ENCODE results near the gene SUGCT.

SUGCT gene

DNA sequence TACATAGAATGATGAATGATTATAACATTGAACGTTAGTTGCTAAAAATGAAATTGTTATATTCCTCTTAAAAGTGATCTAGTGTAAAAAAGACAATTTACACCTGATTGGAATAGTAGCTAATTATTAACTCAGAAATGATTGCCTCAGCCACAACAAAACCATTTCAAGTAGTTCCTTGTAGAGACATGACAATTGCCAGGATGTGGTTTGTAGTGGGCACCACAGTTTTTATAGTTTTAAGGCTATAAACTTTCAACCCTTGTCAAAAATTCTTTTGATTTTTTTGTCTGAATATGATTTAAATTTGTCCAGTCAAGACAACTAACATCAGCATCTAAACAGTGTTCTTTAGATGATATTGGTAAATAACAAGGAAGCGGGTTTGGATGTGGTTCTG is 145.2 kb downstream of the SUGCT start:
- CTCF ChIA-PET = no interaction called here
- TF ChIP-seq, protein P1, sequence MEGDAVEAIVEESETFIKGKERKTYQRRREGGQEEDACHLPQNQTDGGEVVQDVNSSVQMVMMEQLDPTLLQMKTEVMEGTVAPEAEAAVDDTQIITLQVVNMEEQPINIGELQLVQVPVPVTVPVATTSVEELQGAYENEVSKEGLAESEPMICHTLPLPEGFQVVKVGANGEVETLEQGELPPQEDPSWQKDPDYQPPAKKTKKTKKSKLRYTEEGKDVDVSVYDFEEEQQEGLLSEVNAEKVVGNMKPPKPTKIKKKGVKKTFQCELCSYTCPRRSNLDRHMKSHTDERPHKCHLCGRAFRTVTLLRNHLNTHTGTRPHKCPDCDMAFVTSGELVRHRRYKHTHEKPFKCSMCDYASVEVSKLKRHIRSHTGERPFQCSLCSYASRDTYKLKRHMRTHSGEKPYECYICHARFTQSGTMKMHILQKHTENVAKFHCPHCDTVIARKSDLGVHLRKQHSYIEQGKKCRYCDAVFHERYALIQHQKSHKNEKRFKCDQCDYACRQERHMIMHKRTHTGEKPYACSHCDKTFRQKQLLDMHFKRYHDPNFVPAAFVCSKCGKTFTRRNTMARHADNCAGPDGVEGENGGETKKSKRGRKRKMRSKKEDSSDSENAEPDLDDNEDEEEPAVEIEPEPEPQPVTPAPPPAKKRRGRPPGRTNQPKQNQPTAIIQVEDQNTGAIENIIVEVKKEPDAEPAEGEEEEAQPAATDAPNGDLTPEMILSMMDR (IDR thresholded peaks at IDR 0.05; ENCODE audit: control extremely low read depth, extremely low read depth, low read depth, missing control alignments) = no peak
- no peak for DNase-seq (ENCODE audit: extremely low spot score)
- POLR2A ChIA-PET = no interaction called here

DNA sequence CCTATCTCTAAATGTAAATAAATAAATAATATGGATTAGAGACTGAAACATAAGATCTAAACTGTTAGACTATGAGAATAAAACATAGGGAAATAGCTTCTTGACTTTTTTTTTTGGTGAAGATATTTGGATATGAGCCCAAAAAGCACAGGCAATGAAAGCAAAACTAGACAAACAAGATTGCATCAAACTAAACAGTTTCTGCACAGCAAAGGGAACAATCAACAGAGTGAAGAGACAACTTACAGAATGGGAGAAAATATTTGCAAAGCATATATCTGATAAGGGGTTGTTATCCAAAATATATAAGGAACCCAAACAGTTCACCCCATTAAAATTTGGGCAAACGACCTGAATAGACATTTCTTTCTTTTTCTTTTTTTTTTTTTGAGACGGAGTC is 148.1 kb downstream of the SUGCT start:
- CTCF ChIA-PET = no interaction called here
- no peak for DNase-seq (ENCODE audit: extremely low spot score)
- TF ChIP-seq, protein P1 (IDR thresholded peaks at IDR 0.05; ENCODE audit: control extremely low read depth, extremely low read depth, low read depth, missing control alignments) = no peak
- POLR2A ChIA-PET = no interaction called here

DNA sequence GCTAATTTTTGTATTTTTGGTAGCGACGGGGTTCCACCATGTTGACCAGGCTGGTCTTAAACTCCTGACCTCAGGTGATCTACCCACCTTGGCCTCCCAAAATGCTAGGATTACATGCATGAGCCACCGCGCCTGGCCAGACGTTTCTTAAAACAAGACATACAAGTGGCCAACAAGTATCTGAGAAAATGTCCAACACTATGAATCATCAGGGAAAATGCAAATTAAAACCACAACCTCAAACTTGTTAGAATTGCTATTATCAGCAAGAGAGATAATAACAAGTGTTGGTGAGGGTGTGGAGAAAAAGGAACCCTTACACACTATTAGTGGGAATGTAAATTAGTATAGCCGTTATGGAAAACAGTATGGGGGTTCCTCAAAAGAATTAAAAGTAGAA is 148.6 kb downstream of the SUGCT start:
- TF ChIP-seq, protein P1 (IDR thresholded peaks at IDR 0.05; ENCODE audit: control extremely low read depth, extremely low read depth, low read depth, missing control alignments) = no peak
- ChIA-PET CTCF (no interaction called here), POLR2A (no interaction called here)
- no peak for DNase-seq (ENCODE audit: extremely low spot score)

DNA sequence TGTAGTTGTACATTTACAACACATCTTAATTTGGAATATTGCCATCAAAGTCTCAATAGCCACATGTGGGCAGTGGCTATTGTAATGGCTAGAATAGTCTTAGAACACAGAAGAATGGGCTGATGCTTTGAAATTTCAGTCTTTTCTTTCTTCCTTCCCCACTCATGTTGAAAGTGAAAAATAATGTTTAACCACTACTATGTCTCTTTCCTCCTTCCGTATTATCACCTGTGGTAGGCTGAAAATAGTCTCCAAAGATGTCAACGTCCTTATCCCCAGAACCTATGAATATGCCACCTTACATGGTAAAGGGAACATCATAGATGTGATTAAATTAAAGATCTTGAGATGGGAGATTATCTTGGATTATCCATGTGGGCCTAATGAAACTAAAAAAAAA is 154.0 kb downstream of the SUGCT start:
- DNase-seq (ENCODE audit: extremely low spot score) = no peak
- POLR2A ChIA-PET = no interaction called here
- TF ChIP-seq, protein P1 (IDR thresholded peaks at IDR 0.05; ENCODE audit: control extremely low read depth, extremely low read depth, low read depth, missing control alignments) = no peak
- CTCF ChIA-PET = no interaction called here

DNA sequence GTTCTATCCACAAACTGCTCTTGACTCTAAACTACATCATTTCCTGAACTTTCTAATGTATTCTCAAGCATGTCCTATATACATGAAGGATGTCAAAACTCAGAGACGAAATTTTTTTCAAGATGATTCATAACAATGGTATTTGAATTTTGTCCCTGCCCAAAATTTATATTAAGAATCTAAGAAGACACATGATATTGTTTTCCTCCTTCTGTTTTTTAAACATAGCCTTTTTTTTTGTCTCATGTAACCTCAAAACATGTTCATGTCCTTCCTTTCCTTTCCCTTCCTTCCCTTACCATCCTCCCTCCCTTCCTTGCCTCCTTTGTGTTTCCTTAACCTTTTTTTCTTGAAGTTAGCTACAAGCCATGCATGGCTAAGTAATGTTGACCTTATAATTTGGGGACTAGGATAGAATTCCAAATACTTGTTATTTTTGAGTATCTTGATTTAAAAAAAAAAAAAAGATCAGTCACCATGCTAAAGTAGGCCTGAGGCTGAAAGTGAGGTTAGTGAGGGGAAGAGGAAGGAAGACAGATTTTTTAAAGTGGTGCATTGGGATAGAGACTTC is 163.0 kb downstream of the SUGCT start:
- TF ChIP-seq, protein P1 (IDR thresholded peaks at IDR 0.05; ENCODE audit: control extremely low read depth, extremely low read depth, low read depth, missing control alignments) = no peak
- CTCF ChIA-PET = no interaction called here
- POLR2A ChIA-PET = no interaction called here
- DNase-seq (ENCODE audit: extremely low spot score) = no peak

DNA sequence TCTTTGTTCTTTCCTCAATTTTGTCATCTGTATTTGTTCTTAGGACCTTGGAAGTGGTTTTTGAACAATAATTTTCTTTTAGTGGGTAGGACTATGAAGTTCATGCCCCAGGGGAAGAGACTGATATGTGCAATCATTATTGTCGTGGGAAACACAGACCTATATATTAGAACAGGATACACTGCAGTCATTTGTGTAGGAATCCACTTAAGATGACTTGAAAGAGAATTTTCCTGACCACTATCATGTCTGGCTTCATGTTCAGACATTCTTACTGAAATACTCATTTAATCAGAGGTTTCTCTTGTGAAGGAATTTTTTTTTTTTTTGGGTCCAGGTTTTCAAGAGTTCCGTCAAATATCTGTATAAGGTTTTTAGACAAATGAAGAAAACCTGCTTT is 163.6 kb downstream of the SUGCT start:
- TF ChIP-seq, protein P1 (IDR thresholded peaks at IDR 0.05; ENCODE audit: control extremely low read depth, extremely low read depth, low read depth, missing control alignments) = no peak
- DNase-seq (ENCODE audit: extremely low spot score) = no peak
- POLR2A ChIA-PET = no interaction called here
- CTCF ChIA-PET = no interaction called here

DNA sequence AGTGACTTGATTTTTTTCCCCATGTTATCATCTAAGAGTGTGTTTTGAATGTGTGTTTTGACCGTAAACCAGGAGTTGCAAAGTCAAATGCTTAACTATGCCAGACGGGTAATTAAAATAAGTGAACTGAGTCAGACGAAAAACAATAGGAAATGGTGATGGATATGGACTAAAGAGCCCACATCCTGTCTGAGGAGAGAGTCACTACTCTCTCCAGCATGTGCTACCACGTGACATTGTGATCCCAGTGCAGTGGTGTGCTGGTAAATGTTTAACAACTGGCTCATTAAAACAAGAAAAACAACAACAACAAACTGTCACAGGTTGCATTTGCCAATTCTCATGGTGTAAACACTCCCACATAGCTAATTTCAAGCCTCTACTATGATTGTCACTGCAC is 164.3 kb downstream of the SUGCT start:
- POLR2A ChIA-PET = no interaction called here
- TF ChIP-seq, protein P1 (IDR thresholded peaks at IDR 0.05; ENCODE audit: control extremely low read depth, extremely low read depth, low read depth, missing control alignments) = no peak
- CTCF ChIA-PET = no interaction called here
- DNase-seq (ENCODE audit: extremely low spot score) = no peak
